ENCODE results near the gene SLC9A4.
A peak's percentile ranks its signal among the peaks of the same experiment; 100 is the strongest.

SLC9A4 gene

DNA sequence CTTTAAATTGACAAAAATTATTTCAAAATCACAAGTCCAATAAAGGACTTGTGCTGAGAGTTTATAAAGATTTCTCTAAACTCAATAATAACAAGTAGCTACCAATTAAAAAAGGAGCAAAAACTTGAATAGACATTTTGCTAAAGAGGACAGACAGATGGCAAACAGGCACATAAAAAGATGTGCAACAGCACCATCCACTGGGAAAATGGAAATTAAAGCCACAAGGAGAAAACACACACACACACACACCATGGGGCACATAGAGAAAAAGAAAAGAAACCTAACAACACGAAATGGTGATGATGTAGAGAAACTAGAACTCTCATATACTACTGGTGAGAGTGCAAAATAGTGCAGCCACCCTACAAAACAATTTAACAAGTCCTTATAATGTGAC is 12.6 kb upstream of the SLC9A4 start:
- no peak for DNase-seq

DNA sequence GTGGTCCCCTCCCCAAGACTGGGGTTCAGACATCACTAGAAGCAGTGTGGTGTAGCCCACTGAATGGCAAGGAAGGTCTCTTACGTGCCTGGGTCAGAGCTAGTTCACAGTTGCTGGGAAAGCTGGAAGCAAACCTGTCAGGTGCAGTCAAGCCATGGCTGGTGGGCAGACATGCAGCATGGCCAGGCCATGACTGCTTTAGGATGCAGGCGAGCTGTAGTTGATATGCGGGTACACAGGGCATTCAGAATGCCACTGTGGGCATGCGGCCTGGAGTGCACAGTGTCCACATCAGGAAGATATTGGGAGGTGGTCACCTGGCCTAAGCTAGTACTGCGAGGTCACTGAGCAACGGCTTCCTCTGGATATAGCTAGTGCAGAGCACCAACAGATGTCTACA is 11.8 kb upstream of the SLC9A4 start:
- no peak for DNase-seq

DNA sequence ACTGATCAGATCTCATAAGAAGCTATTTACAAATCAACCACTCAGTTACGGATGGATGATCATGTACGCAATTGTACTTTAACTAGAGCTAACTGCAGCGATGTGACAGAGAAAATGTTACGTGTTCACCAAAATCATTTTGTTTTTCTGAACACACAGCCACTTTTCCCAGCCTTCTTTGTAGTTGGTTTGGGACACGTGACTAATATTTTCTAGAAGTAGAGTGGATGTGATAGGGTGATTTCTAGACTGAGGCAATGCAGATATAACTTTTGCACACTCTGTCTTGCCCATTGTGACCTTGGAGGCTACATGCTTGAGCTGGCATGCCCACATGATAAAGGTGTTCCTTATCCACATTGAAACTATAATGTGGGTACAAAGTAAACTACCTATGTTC is 9.9 kb upstream of the SLC9A4 start:
- peak; percentile 36 for DNase-seq

DNA sequence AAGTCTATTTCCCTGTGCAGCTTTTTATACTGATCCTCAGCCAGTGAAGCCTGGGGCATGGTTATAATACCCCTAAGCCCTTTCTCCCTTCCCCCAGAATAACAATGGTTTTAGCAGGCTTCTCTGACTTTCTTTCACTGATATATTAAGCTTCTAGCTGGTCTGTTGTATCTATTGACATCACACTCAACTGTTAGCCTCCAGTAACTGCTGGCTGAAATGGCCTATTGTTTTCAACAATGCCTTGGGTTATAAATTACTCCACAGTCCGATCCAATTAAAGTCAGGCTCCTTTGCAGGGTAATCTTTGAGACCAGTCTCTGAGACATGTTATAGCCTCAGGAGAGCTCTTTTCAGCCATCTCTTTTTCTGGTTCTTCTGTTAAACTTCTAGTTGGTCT is 2.9 kb upstream of the SLC9A4 start:
- DNase-seq: no peak

DNA sequence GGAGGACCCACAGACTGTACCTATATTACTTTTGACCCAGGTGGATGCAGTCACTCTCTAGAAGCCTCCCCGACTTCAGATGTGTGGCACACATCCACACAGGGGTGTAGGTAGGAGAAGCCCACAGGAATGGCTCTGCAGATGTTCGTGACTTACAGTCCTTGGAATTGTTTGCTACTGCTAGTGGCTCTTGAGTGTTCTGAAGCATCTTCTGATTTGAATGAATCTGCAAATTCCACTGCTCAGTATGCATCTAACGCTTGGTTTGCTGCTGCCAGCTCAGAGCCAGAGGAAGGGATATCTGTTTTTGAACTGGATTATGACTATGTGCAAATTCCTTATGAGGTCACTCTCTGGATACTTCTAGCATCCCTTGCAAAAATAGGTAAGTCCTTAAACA is 605 bp downstream of the SLC9A4 start:
- DNase-seq: no peak

DNA sequence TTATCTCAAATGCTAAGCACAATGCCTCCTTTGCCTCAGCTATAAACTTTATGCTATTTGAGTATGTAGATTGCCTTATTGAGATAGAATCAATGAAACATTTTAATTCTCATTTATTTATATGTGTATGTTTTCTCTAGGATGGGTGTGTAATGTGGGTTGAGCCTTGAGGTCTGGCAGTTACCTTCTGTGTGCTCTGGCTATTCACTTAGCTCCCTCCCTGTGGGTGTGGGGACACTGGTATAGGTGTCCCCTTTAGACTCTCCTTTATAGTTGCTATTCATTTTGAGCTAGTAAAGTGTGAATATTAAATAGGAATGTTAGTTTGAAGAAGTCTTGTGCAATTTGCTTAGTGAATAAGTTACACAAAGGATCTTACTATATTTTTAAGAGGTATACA is 1.8 kb downstream of the SLC9A4 start:
- DNase-seq: no peak

DNA sequence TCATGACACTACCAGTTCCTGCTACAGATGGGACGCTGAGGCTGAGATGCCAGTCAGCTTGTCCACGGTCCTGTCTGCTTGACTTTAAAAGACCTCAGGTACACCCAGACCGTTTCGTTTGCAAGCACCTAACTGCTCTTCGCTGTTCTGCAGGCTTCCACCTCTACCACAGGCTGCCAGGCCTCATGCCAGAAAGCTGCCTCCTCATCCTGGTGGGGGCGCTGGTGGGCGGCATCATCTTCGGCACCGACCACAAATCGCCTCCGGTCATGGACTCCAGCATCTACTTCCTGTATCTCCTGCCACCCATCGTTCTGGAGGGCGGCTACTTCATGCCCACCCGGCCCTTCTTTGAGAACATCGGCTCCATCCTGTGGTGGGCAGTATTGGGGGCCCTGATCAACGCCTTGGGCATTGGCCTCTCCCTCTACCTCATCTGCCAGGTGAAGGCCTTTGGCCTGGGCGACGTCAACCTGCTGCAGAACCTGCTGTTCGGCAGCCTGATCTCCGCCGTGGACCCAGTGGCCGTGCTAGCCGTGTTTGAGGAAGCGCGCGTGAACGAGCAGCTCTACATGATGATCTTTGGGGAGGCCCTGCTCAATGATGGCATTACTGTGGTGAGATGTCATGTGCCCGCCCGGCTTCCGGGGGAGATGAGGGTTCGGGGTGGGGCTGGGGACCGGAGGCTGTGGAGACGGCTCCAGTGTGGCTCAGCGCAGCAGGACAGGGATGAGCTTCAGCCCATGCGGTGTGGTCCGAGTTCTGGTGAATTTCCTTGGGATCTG is 5.9 kb downstream of the SLC9A4 start:
- no peak for DNase-seq

DNA sequence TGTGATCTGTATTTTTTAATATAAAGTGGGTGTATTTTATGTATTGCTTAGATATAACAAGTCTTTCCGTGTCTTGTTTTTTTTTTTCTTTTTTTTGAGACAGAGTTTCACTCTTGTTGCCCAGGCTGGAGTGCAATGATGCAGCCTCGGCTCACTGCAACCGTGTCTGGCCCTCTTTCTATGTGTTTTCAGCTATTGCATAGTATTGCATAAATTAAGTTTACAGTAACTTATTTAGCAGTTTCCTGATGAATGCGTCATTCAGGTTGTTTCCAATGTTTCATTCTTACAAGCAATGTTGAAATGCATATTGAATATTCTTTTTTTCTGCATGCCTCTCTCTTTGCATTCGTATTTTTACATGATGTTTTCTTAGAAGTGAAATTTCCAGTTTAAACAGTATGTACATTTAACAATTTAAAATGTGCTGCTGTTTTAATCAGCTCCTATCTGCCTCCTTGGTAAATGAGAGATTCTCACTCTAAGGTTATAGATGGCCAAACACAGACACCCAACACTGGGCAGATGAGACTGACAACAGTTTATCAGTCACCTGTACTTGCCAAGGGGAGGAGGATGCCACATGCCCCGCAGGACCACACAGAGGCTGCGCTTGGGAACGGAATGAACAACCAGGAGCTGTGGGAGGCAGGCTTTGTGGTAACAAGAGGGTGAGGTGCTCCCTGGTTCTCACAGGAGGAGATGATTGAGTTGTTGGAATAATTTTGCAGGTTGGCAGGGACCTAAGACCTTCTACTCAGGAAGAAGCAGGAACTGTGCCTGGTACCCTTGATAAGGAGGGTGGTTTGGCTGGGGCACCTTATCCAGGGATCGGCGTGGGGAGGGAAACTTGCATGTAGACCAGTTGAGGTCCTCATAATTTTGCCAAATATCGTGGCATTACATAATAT is 7.5 kb downstream of the SLC9A4 start:
- DNase-seq: no peak

DNA sequence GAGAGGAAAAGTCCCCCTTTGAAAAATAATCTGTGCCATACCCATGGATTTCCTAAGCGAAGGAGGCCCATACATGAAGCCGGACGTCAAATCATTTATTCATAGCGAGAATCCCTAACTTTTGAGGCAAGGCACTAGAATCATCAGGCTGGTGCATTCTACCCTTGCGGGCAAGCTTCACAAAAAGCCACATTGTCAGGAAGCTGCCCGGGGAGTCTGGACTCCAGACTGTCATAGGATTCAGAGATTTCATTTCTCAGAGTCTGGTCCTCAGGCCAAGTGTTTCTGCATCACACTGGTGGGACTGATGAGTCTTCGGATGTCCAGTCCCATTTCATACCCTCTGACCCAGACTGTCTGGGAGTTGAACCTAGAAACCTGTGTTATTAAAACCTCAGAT is 8.9 kb downstream of the SLC9A4 start:
- no peak for DNase-seq

DNA sequence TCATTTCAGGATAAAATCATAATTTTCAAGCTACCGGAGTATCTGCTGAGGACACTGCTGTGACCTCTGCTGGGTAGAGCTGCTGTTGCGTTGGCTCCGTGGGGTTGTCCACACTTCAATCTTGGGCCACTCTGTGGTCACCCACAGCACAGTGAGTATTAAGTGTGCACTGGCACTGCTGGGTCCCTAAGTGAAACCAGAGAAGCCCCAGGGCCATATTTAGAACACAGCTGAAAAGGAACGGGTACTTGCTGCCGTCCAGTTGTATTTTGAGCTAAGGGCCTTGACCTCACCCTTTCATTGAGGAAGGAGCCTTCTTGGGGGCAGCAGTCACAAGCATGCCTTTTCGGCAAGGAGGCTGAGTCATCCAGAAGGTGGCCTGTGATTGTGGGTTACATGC is 10.1 kb downstream of the SLC9A4 start:
- no peak for DNase-seq

DNA sequence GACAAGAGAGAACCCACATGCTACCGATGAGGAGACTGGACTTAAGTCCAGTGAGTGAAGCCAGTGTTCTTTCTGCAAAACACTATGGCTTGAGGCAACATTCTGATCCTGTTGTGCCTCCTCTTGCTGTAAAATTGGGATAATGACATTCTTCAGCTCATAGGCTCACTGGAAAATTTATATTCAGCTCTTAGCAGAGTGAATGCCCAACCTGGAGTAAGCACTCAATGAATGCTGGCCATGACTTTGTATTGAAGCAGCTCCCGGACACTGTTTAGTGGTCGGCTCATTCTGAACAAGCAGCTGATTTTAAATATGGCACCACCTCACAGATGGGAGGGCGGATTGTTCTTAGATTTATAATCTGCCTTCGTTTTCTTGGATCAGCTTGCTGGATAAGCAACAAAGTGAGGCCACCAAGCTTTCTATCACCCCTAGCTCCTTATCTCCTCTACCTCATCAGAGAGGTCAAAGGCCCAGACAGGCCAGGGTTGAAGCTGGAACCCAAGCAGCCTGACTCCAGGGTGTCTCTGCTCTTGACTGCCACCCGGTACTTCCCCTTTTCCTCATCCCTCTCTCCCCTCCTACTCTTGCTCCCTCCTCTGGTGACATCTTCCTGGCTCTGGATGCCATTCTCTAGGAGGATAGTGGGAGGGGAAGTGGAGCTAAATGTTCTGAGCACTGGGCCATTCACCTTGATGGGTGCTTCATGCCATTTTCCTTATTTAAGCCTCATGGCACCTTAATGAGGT is 11.5 kb downstream of the SLC9A4 start:
- no peak for DNase-seq

DNA sequence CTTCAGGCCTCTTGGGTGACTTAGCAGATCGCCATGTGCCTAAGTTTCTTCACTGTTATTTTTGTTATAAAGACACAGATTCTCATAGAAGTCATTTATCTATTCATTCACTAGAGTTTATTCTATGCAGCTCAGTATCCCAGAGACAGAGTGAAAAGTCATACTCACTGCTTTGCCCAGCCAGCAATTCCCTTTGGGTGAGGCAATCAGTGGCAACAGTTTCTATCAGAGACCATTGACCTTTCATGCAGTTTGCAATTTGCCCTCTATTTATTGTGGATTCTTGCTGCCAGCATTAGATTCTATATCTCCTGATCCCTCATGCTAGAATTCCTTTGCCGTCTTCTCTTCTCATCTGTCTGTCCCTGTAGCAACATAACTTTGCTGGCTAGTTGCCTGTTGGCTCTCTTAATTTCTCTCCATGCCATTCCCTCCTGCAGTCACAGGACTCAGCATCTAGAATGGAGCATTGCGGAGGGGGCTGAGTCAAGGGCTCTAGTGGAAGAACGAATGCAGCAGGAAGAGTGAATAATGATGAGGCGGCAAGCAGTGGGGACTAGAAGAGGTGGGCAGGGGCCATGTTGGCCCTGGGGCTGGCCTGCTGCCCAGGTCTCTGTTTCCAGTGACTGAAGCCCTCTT is 12.2 kb downstream of the SLC9A4 start:
- no peak for DNase-seq

DNA sequence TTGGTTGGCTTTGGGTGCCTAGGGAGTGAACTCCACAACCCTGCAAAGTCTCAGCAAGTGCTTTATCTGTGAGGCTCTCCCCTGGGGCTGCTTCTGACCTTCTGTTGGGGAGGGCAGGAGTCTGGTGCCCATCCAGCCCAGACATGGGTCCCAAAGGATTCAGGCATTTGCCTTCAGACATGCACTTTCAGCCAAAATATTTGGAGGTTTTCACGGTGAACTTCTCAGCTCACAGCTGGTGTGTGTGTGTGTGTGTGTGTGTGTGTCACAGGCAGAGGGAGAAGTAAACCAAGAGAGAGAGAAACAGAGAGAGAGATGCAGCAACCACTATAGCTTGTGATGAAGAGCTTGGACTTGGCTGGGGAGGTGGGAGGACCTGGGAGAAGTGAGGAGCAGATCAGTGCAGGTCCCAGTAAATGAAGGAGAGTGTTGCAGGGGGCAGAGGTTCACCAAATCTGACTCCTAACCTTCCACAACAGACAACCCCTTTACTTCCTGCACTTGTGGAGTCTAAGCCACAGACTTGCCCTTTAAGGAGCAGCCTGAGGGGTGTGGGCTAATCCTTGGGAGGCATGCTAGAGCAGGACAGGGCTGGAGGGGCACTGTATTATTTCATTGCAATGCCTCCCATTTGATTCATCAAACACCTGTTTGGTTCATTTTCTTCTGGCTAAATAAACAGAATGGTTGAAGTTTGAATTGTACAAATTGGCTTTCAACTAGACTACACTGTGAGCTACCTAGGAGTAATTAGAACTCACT is 14.1 kb downstream of the SLC9A4 start:
- no peak for DNase-seq

DNA sequence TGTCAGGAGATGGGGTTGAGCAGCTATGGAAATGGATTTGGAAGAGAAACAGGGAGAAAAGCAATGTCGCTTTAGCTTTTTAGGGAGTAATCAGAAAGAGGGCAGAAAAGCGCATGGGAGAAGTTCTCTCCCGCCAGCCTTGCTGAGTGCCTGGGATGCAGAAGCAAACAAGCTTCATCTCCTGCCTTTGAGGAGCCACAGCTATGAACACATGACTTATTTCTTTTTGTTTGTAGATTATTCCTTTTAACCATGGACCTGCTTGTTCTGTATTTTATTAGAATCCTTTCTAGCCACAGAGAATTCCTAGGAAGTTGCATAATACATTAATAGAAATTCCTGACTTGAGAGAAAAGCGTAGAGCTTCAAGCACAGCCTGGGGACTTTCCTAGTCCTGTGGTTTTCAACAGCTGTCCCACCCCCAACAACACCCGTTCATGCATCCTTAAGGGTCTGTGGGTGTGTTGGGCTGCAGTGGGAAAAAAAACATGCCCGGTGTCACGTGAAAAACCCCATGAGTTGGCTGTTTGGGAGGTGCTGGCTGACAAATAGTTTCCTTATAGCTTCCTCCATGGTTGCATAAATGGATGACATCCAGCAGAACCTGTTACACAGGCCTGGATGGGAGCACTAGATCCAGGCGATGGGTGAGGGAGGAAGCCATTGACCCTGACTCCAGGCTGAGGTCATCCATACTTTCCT is 14.9 kb downstream of the SLC9A4 start:
- no peak for DNase-seq

DNA sequence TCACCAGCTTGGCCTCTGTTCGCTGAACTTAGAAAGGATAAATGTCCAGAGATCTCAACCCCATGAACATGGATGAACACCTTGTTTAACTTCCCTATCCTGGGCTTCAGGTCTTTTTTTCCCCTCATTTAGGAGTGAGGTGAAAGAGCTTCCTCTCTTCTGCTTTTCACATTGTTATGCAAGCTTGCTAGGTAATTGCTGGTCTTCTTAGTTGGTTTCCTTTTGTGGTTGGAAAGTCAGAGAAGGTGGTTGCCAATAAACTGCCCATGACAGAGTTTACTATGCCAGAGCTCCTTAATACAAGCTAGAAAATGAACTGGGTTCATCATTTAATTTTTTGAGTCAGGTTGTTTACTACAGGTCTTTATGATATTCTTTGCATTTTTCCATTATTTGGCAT is 16.6 kb downstream of the SLC9A4 start:
- no peak for DNase-seq

DNA sequence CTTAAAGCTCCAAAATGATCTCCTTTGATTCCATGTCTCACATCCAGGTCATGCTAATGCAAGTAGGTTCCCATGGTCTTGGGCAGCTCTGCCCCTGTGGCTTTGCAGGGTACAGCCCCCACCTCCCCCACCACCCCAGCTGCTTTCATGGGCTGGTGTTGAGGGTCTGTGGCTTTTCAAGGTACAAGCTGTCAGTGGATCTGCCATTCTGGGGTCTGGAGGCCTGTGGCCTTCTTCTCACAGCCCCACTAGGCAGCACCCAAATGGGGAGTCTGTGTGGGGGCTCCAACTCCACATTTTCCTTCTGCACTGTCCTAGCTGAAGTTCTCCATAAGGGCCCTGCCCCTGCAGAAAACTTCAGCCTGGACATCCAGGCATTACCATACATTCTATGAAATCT is 19.0 kb downstream of the SLC9A4 start:
- DNase-seq: no peak

DNA sequence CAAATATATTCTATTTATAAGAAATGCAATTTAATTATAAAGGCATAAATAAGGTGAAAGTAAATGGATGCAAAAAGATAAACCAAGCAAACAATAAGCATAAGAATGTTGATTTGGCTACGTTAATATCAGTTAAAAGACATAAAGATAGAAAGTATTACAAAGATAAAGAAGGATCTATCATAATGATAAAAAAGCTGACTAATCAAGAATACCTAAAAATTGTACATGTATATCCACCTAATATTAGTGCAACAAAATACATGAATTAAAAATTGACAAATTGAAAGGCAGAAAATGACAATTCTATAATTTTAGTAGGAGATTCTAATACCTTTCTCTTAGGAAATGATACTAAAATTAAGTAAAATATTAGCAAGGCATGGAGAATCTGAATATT is 21.5 kb downstream of the SLC9A4 start:
- no peak for DNase-seq

DNA sequence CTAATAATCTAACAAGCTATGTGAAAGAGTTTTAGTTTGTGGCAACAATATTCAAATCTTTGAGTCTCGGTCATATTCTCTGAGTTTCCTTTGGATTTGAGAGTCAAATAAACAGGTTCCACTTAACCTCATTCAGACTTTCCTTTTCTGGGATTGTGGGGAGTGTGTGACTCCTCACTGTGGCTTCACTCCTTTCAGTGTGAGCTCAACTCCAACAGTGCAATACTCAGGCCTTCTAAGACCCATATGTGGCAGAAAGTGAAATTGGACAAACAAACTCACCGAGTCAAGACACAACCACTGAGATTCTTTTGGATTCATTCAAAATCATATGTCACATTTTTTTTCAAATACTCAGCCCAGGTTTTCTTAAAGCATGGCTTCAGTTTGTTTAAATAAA is 25.4 kb downstream of the SLC9A4 start:
- DNase-seq: no peak

DNA sequence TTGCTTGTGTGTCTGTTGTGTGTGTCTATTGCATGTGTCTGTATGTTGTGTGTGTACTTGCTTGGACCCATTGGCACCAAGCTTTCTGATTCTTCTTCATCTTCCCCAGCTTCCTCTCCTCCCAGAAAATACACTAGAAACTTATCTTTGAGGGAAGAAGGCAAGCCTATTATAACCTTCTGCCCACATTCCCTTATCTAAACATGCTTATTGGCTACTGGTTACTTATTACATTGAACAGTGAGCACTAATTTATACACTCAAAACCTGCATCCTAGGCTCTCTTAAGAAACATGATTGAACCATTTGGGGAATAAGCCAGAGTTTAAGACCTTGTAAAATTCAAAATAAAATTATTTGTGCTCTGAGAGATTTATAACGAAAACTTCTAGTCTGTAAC is 26.5 kb downstream of the SLC9A4 start:
- DNase-seq: no peak

DNA sequence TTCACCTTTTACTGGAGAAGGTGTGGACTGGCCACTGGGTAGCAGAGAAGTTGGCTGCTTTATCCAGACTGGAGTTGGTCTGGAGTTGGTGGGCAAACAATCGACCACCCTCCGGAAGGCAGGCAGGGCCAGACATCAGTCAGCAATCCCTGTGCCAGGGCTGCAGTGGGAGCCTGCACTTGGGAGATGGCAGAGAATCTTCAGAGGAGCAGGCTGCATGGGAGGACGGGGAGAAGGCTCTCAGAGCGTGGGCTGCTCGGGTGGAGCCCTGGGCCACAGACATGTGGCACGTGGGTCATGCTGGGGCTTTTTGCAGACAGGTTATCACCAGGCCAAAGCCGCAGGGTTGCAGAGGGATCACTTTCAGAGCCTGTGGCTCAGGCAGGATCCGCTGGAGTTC is 29.6 kb downstream of the SLC9A4 start:
- no peak for DNase-seq

DNA sequence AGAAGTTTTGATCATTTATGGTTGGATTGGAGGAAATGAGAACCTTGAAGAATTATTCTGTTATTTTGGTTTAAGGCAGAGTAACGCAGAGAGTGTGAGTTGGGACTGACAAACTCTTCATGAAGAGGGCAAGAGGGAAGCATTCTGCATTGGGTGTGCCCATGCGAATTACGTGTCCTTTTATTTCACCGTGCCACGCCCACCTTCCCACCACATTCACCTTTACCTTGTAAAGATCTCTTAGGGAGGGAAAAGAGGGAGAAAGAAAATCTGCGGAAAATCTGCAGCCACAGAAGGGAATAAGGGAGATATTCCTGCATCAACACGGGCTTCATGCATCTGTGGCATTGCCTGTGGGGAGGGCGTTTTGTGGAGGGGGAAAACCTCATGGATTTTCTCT is 31.8 kb downstream of the SLC9A4 start:
- peak; percentile 4 for DNase-seq

DNA sequence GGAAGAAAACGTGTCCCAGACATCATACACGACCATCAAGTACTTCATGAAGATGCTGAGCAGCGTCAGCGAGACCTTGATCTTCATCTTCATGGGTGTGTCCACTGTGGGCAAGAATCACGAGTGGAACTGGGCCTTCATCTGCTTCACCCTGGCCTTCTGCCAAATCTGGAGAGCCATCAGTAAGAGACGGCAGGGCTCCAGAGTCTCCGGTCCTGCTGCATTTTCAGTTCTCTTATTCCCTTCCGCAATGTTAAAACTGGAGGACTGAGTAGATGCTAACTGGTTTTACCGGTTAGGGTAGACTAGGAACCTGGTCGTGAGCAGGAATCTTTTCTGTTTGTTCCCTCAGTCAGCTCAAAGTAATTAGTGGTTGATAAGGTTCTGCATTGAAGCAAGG is 32.3 kb downstream of the SLC9A4 start:
- peak; percentile 94 for DNase-seq
